ENCODE measurements around the gene CALD1.

DNA sequence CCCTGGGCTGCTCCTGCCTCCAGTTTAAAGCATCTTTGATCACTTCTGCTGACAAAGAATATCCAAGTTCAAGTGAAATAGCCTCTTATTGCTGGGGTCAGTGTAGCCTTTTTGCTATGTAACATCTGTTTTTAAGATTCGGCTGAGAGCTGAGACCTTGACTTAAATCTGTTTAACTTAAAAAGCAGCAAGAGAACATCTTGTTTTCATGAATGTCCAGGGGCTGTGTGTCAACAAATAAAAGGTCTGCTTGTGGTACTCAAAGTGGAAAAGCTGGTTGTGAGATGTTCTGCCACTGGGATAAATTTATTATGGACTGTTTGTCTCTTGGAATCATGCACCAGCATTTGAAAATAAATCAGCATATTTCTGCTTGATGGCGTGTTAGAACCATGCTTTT lies 73.2 kb downstream of the CALD1 start:
- TF ChIP-seq, protein P1, sequence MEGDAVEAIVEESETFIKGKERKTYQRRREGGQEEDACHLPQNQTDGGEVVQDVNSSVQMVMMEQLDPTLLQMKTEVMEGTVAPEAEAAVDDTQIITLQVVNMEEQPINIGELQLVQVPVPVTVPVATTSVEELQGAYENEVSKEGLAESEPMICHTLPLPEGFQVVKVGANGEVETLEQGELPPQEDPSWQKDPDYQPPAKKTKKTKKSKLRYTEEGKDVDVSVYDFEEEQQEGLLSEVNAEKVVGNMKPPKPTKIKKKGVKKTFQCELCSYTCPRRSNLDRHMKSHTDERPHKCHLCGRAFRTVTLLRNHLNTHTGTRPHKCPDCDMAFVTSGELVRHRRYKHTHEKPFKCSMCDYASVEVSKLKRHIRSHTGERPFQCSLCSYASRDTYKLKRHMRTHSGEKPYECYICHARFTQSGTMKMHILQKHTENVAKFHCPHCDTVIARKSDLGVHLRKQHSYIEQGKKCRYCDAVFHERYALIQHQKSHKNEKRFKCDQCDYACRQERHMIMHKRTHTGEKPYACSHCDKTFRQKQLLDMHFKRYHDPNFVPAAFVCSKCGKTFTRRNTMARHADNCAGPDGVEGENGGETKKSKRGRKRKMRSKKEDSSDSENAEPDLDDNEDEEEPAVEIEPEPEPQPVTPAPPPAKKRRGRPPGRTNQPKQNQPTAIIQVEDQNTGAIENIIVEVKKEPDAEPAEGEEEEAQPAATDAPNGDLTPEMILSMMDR (IDR thresholded peaks at IDR 0.05): no peak
- TF ChIP-seq POLR2A (IDR thresholded peaks at IDR 0.05): no peak

Data from uterus (tissue), 2 donors.